ENCODE results near the gene PKD2L1.

Gene PKD2L1

DNA sequence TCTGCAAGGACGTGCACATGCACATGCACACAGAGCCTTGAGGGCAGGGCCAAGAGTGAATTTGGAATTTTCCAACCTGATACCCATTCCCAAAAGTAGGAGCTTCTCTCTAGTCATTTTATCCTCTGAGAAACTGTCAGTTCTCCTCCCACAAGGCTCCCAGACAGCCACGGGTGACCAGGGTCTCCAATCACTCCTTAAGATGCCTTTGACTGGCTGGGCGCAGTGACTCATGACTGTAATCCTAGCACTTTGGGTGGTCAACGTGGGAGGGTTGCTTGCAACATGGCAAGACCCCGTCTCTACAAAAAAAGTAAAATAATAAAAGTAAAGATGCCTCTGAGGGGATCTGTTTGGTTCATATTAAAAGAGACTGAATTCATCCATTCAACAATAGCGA is 30.2 kb upstream of the PKD2L1 start:
- TF ChIP-seq ZBTB7A (IDR thresholded peaks at IDR 0.05; ENCODE audit: low read depth) (no peak), NFIC (IDR thresholded peaks at IDR 0.05) (no peak)

DNA sequence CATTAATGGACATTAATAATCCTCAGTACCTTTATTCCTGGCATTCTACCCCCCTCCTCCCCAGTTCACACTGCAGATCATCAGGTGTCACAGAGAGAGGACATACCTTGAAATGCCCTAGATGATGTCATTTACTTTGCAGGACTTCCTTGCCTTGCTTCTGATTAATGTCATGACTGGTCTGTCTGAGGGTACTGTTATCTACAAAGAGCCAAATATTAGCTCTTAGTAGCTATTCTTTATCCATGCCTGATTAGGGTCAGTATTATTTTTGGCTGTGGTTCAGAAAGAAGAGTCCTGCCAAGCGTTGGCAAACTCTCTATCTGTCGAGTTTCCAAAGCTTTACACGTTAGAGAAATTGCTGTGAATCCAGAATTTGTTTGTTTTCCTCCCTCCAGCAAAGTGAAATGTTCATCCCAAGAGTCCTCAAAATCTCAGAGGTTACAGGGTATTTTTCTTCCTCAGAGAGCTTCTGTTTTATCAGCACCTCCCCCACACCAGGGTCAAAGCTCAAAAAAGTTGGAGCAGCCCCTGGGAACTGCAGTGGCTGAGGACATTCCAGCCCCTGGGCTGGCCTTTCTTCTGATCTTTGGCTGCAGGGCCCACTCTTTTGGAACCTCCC is 29.6 kb upstream of the PKD2L1 start:
- TF ChIP-seq TEAD4 (IDR thresholded peaks at IDR 0.05) (no peak), CEBPB (IDR thresholded peaks at IDR 0.05) (no peak), TAF1 (IDR thresholded peaks at IDR 0.05; ENCODE audit: low read depth) (no peak), FOXM1 (IDR thresholded peaks at IDR 0.05; ENCODE audit: borderline replicate concordance, low read depth) (no peak), RAD21 (IDR thresholded peaks at IDR 0.05; ENCODE audit: low read depth) (no peak), YY1 (IDR thresholded peaks at IDR 0.05; ENCODE audit: low read depth) (no peak), EGR1 (IDR thresholded peaks at IDR 0.05) (no peak), NFIC (IDR thresholded peaks at IDR 0.05) (no peak), EP300 (IDR thresholded peaks at IDR 0.05; ENCODE audit: borderline replicate concordance) (no peak), CREB1 (IDR thresholded peaks at IDR 0.05; ENCODE audit: low read depth) (no peak), MAX (IDR thresholded peaks at IDR 0.05) (no peak), ZBTB7A (IDR thresholded peaks at IDR 0.05; ENCODE audit: low read depth) (no peak), TCF12 (IDR thresholded peaks at IDR 0.05; ENCODE audit: low read depth) (no peak)
- TF ChIP-seq, protein P1, sequence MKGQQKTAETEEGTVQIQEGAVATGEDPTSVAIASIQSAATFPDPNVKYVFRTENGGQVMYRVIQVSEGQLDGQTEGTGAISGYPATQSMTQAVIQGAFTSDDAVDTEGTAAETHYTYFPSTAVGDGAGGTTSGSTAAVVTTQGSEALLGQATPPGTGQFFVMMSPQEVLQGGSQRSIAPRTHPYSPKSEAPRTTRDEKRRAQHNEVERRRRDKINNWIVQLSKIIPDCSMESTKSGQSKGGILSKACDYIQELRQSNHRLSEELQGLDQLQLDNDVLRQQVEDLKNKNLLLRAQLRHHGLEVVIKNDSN (IDR thresholded peaks at IDR 0.05) = no peak
- TF ChIP-seq, protein P2, sequence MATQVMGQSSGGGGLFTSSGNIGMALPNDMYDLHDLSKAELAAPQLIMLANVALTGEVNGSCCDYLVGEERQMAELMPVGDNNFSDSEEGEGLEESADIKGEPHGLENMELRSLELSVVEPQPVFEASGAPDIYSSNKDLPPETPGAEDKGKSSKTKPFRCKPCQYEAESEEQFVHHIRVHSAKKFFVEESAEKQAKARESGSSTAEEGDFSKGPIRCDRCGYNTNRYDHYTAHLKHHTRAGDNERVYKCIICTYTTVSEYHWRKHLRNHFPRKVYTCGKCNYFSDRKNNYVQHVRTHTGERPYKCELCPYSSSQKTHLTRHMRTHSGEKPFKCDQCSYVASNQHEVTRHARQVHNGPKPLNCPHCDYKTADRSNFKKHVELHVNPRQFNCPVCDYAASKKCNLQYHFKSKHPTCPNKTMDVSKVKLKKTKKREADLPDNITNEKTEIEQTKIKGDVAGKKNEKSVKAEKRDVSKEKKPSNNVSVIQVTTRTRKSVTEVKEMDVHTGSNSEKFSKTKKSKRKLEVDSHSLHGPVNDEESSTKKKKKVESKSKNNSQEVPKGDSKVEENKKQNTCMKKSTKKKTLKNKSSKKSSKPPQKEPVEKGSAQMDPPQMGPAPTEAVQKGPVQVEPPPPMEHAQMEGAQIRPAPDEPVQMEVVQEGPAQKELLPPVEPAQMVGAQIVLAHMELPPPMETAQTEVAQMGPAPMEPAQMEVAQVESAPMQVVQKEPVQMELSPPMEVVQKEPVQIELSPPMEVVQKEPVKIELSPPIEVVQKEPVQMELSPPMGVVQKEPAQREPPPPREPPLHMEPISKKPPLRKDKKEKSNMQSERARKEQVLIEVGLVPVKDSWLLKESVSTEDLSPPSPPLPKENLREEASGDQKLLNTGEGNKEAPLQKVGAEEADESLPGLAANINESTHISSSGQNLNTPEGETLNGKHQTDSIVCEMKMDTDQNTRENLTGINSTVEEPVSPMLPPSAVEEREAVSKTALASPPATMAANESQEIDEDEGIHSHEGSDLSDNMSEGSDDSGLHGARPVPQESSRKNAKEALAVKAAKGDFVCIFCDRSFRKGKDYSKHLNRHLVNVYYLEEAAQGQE (IDR thresholded peaks at IDR 0.05; ENCODE audit: low read depth) = no peak

DNA sequence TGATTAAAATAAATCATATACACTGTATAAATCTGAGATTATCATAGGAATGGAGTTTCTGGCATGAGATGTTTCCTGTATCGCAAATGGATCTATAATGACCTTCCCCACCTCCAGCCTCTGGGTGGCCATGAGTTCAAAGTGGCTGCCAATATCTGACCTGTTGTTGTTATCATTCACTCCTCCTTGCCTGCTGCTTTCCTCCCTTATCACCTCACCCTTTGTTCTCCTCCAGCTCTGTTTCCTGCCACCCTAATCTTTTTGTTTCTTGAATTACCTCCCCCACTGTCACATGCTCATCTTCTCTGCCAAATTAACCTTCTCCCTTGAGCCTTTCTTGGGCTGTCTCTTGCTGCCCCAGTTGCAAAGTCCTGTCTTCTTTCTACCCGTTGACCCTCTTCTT is 29.0 kb upstream of the PKD2L1 start:
- TF ChIP-seq, protein P1 (IDR thresholded peaks at IDR 0.05) = no peak
- TF ChIP-seq YY1 (IDR thresholded peaks at IDR 0.05; ENCODE audit: low read depth) = no peak
- no peak for TF ChIP-seq CREB1 (IDR thresholded peaks at IDR 0.05; ENCODE audit: low read depth)
- TF ChIP-seq RAD21 (IDR thresholded peaks at IDR 0.05; ENCODE audit: low read depth) = no peak
- TF ChIP-seq EP300 (IDR thresholded peaks at IDR 0.05; ENCODE audit: borderline replicate concordance) = no peak
- no peak for TF ChIP-seq CEBPB (IDR thresholded peaks at IDR 0.05)
- no peak for TF ChIP-seq TCF12 (IDR thresholded peaks at IDR 0.05; ENCODE audit: low read depth)
- TF ChIP-seq, protein P2 (IDR thresholded peaks at IDR 0.05; ENCODE audit: low read depth) = no peak
- no peak for TF ChIP-seq MAX (IDR thresholded peaks at IDR 0.05)
- no peak for TF ChIP-seq TAF1 (IDR thresholded peaks at IDR 0.05; ENCODE audit: low read depth)
- no peak for TF ChIP-seq EGR1 (IDR thresholded peaks at IDR 0.05)
- no peak for TF ChIP-seq ZBTB7A (IDR thresholded peaks at IDR 0.05; ENCODE audit: low read depth)

GRCh38 chr10:100357059-100357858 is 27.2 kb upstream of the PKD2L1 start:
- no peak for TF ChIP-seq MAX (IDR thresholded peaks at IDR 0.05)
- TF ChIP-seq CEBPB (IDR thresholded peaks at IDR 0.05) = no peak
- TF ChIP-seq, protein P1 (IDR thresholded peaks at IDR 0.05) = no peak

Data from Ishikawa (cell line).